GM19193 (cell line): Measurements from ENCODE around the gene PPM1K.

Experiments
- POLR2A ChIP-seq: IDR thresholded peaks from 4 replicates; pipeline ENCODE4 v1.6.1; 2011; ENCODE audit not compliant: insufficient read depth, insufficient read length; ENCODE audit errors: extremely low read depth

The PPM1K gene

GRCh38 chr4:88208156-88208555 is 76.2 kb downstream of the PPM1K start:
- no peak for TF ChIP-seq POLR2A
